Left lung (tissue), 10 donors: ENCODE data around the gene WNT9A. TPM values are rescaled to one million over a fixed set of nuclear protein-coding genes. Genes with fewer than 3 reads are reported as not detected.

Experiments used
- ATAC-seq: fragments of 200-7000 bp; cut with Tn5 transposase; one replicate; pipeline ENCODE4 v1.9.1; 2020; ENCODE audit warnings: moderate library complexity
- DNase-seq, 4 donors: peaks; one replicate each; pipeline ENCODE4 v3.0.0-alpha.2; 2013 to 2020
- H3K27ac ChIP-seq, 2 donors: fragments of 200-600 bp; sonication (generic) in 1 of 2; one replicate each; pipeline versions ENCODE4 v1.5.0 to v1.8.0; 2020 to 2021
- H3K27me3 ChIP-seq, 2 donors: fragments of 200-600 bp; sonication (generic) in 1 of 2; one replicate each; pipeline versions ENCODE4 v1.5.0 to v1.8.0; 2020 to 2021
- H3K36me3 ChIP-seq, 2 donors: fragments of 200-600 bp; sonication (generic) in 1 of 2; one replicate each; pipeline versions ENCODE4 v1.5.0 to v1.8.0; 2020 to 2021
- H3K4me1 ChIP-seq, 2 donors: fragments of 200-600 bp; one replicate each; pipeline ENCODE4 v1.8.0; 2021
- H3K4me3 ChIP-seq, 2 donors: fragments of 200-600 bp; sonication (generic) in 1 of 2; one replicate each; pipeline versions ENCODE4 v1.5.0 to v1.8.0; 2020 to 2021; ENCODE audit warnings: mild to moderate bottlenecking in 1 of 2
- H3K9me3 ChIP-seq, 2 donors: fragments of 200-600 bp; sonication (generic) in 1 of 2; one replicate each; pipeline versions ENCODE4 v1.5.0 to v1.8.0; 2020 to 2021
- CTCF ChIP-seq, 2 donors: fragments of 200-600 bp; sonication (generic) in 1 of 2; IDR thresholded peaks; one replicate each; pipeline versions ENCODE4 v1.5.0 to v1.8.0; 2021; ENCODE audit warnings: antibody characterized with exemption in 2 of 2
- intact Hi-C, 2 donors: fragments of 100-400 bp; cut with DNase I; formaldehyde crosslinking; loops; one replicate each; pipeline versions ENCODE4 v1.11.2 to v1.14.2; 2022
- polyA plus RNA-seq, 6 donors: library from polyadenylated mRNA; unstranded; fragments of 120-200 nt; gene quantifications; one replicate each; pipeline ENCODE4 v1.2.1, GENCODE V29; 2013; ENCODE audit not compliant: insufficient read length in 6 of 6
- total RNA-seq, 2 donors: library from RNA; stranded (reverse); fragmentation: NEBNext Ultra II Directional; extraction: Animal tissue kit (Norgen Biotek cat#: 25700); gene quantifications; one replicate each; pipeline ENCODE4 v1.2.1, GENCODE V29; 2021
- donor health status: DM: no; HTN: yes; CAD: no.
- donor health status: DM: no; HTN: no; CAD: no.

The WNT9A gene
- total and polyA plus RNA-seq, 8 donors, result 2.1 to 8.5 (median 2.9) TPM

GRCh38 chr1:227907439-227908015 is 40.2 kb downstream of the WNT9A start:
- no peak overlapping the region for H3K4me3 ChIP-seq
- peak; percentile 63 for ATAC-seq
- no peaks in the 10 kb centered on the region for H3K9me3 ChIP-seq
- DNase-seq, result peak in 1 of 4 donors; percentile 62
- H3K36me3 ChIP-seq, result no peaks in the 10 kb centered on the region
- peaks cover 0 to 6% of the 10 kb centered on the region in 2 donors for H3K27me3 ChIP-seq
- no peak for TF ChIP-seq CTCF (IDR thresholded peaks at IDR 0.05)
- H3K27ac ChIP-seq, result no peak overlapping the region
- intact Hi-C loops, result no loop called here
- H3K4me1 ChIP-seq, result no peaks in the 10 kb centered on the region

- DNase-seq (no peak), ATAC-seq (no peak)
- H3K27ac ChIP-seq, result no peak overlapping the region
- H3K9me3 ChIP-seq, result no peaks in the 10 kb centered on the region
- H3K4me3 ChIP-seq, result no peak overlapping the region
- H3K36me3 ChIP-seq, result no peaks in the 10 kb centered on the region
- TF ChIP-seq CTCF (IDR thresholded peaks at IDR 0.05), result no peak
- no peaks in the 10 kb centered on the region for H3K4me1 ChIP-seq
- H3K27me3 ChIP-seq, result peaks cover 0 to 6% of the 10 kb centered on the region in 2 donors
- intact Hi-C loops, result no loop called here
Measured at GRCh38 chr1:227906550-227907071, 41.1 kb downstream of the WNT9A start.

GRCh38 chr1:227905573-227906487 is 41.9 kb downstream of the WNT9A start:
- Histone ChIP-seq H3K27ac (no peak overlapping the region), H3K4me1 (no peaks in the 10 kb centered on the region), H3K27me3 (peaks cover 0 to 6% of the 10 kb centered on the region in 2 donors), H3K9me3 (no peaks in the 10 kb centered on the region), H3K4me3 (no peak overlapping the region), H3K36me3 (no peaks in the 10 kb centered on the region)
- ATAC-seq (no peak), DNase-seq (peak in 1 of 4 donors; percentile 65)
- TF ChIP-seq CTCF (IDR thresholded peaks at IDR 0.05), result no peak
- intact Hi-C loops, result no loop called here

- Histone ChIP-seq H3K4me3 (no peak overlapping the region), H3K27me3 (no peaks in the 10 kb centered on the region)
- no peak for ATAC-seq
Measured at GRCh38 chr1:227904541-227905335, 43.0 kb downstream of the WNT9A start.

More at GRCh38 chr1:227904541-227905335, 43.0 kb downstream of the WNT9A start:
- Histone ChIP-seq H3K9me3 (no peaks in the 10 kb centered on the region), H3K27ac (no peak overlapping the region), H3K36me3 (no peaks in the 10 kb centered on the region), H3K4me1 (no peaks in the 10 kb centered on the region)
- peak in 1 of 4 donors; percentile 73 for DNase-seq
- TF ChIP-seq CTCF (IDR thresholded peaks at IDR 0.05), result no peak
- intact Hi-C loops, result no loop called here
